Measurements from ENCODE around the gene PATL2. TPM values are rescaled to one million over a fixed set of nuclear protein-coding genes. Genes with fewer than 3 reads are reported as not detected.

PATL2 gene
- total and polyA plus RNA-seq, 2 donors (not counting 3 experiments of a cell fraction or from before 2014, with no cell fraction given): 0.18 TPM; not detected in 1

- Histone ChIP-seq H3K9ac (replicated peaks; ENCODE audit: extremely low read depth, insufficient read depth, low read length) (no peak overlapping the region), H3K79me2 (ENCODE audit: control insufficient read depth, insufficient read depth, low read length) (no peaks in the 10 kb centered on the region), H3K27me3 (ENCODE audit: control insufficient read depth in 2 of 2, insufficient read depth in 2 of 2, low read length in 2 of 2) (no peaks in the 10 kb centered on the region), H3K36me3 (ENCODE audit: control insufficient read depth in 2 of 2, extremely low read depth in 1 of 2, insufficient read depth in 2 of 2, low read length in 2 of 2) (peaks cover 3 to 4% of the 10 kb centered on the region in 2 experiments), H4K20me1 (replicated peaks; ENCODE audit: control insufficient read depth, extremely low read depth, insufficient read depth, low read length) (no peaks in the 10 kb centered on the region), H3K4me2 (ENCODE audit: insufficient read depth, low read length) (no peak overlapping the region), H3K27ac (ENCODE audit: insufficient read depth, low read depth, low read length) (no peak overlapping the region), H3K4me1 (ENCODE audit: control insufficient read depth, extremely low read depth, insufficient read depth, low read length) (peaks cover 3% of the 10 kb centered on the region), H3K9me1 (replicated peaks; ENCODE audit: control insufficient read depth, extremely low read depth, insufficient read depth, low read length) (no peaks in the 10 kb centered on the region), H3K9me3 (replicated peaks; ENCODE audit: control insufficient read depth, insufficient read depth, low read length) (no peaks in the 10 kb centered on the region), H3K4me3 (replicated peaks in 1 of 3; ENCODE audit: insufficient read depth in 1 of 3, low read depth in 1 of 3, low read length in 3 of 3) (no peak overlapping the region), H2AFZ (ENCODE audit: low read depth, low read length) (no peak overlapping the region)
- FAIRE-seq (no peak), DNase-seq (ENCODE audit: low read depth, low spot score) (no peak)
- dilution Hi-C loops (cut with MboI; ENCODE audit: extremely low pct_ligation_motif_present, low sequenced_read_pairs) (no loop called here), intact Hi-C loops (cut with micrococcal nuclease) (no loop called here)
- no TSS peak for BruUV-seq (replicated peaks)
- CTCF ChIA-PET: no interaction called here
- no peak for TF ChIP-seq POLR2A (IDR thresholded peaks at IDR 0.05; ENCODE audit: low read depth, low read length)
- no peak for TF ChIP-seq JUN (IDR thresholded peaks at IDR 0.05; ENCODE audit: borderline replicate concordance, insufficient read depth, insufficient read length, low read depth)
- no peak for TF ChIP-seq POLR2AphosphoS5 (IDR thresholded peaks at IDR 0.05; ENCODE audit: insufficient read depth, low read depth, low read length)
- TF ChIP-seq GATA2 (IDR thresholded peaks at IDR 0.05; ENCODE audit: insufficient read depth, insufficient read length, low read depth, low read length): no peak
- no peak for TF ChIP-seq EZH2 (IDR thresholded peaks at IDR 0.05; ENCODE audit: borderline replicate concordance, low read depth, low read length, severe bottlenecking)
- TF ChIP-seq FOS (IDR thresholded peaks at IDR 0.05; ENCODE audit: borderline replicate concordance, insufficient read depth, low read length): no peak
- no peak for TF ChIP-seq MAX (IDR thresholded peaks at IDR 0.05; ENCODE audit: insufficient read depth, insufficient read length)
- TF ChIP-seq CTCF (IDR thresholded peaks at IDR 0.05; ENCODE audit: extremely low read depth in 1 of 2, insufficient read depth in 1 of 2, low read depth in 1 of 2, low read length in 2 of 2): no peak
- TF ChIP-seq MYC (IDR thresholded peaks at IDR 0.05; ENCODE audit: low read depth, low read length): no peak
- POLR2A ChIA-PET: no interaction called here
Measured at GRCh38 chr15:44636976-44637375, 74.1 kb downstream of the PATL2 start.
